ENCODE results near the gene MS4A15. TPM values are rescaled to one million over a fixed set of nuclear protein-coding genes. Genes with fewer than 3 reads are reported as not detected.

Gene MS4A15, protein sequence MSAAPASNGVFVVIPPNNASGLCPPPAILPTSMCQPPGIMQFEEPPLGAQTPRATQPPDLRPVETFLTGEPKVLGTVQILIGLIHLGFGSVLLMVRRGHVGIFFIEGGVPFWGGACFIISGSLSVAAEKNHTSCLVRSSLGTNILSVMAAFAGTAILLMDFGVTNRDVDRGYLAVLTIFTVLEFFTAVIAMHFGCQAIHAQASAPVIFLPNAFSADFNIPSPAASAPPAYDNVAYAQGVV
- not detected in 2 replicates for total RNA-seq

DNA sequence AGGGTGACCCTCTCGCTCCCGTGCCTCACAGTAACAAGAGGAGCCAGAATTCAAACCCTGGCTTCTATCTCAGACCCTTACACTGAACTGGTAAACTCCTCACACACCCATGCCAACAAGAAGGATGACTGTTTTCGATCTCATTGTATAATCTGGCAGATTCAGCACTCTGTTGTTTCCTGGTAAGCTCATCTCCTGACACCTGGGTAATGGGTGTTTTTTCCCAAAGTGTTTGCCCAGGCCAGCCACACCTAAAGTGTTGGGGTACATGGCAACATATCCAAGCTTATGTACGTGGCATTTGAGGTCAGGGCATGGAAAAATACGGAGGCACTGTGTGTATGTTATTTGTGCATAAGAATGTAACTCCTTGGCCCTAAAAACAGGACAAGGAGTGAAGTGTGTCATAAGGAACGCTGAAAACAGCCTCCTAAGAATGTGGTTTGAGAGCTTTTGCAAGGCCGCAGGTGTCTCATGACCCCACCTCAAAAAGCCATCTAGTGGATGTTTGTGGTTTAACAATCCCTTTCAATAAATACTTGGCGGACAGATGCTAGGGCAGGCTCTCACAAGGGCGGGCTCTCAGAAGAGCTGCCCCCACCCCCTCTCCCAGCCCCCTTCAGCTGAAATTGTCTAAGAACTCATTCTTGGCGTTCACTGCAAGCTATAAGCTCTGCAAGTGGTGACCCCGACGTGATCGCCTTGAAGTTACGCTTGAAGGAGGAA lies at the start of gene MS4A15:
Gene MS4A15 (plus strand): TSS at position 561 of the 726 bp plus-strand sequence. CDS start 6,867 bp downstream, outside the sequence.

DNA sequence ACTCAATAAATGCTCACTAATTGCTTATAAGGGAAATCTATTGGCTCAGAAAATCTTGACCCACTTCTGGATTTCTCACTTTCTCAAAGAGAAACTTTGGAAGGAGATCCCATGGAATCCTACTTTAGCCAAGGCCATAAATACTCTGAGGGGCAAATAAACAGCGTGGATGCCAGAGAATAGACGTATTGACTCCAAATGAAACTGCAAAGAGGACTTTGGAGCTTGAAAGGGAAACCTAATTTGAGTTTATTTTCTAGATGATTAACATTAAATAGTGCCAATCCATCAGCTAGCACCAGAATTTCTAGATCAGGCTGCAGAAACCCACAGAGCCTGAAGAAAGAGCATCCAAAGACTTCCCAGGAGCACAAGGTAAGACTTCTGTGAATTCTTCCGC lies 32.2 kb upstream of the MS4A15 start, which contains the start of gene MS4A18:
Gene MS4A18 (plus strand): TSS at position 301 of the 400 bp plus-strand sequence.

GRCh38 chr11:60785136-60785535 lies 28.5 kb downstream of the MS4A15 start, which contains the start of gene MS4A10:
MS4A10 (plus strand) TSS chr11:60785333; CDS start chr11:60790336, 5,003 bp downstream.

Other genes with a start within 250 kb of the MS4A15 start
- not detected in 2 replicates for gene MS4A13, start 241.5 kb upstream of the MS4A15 start, total RNA-seq
- gene MS4A8, start 57.3 kb upstream of the MS4A15 start, total RNA-seq, result not detected in 2 replicates
- gene MS4A18, start 32.1 kb upstream of the MS4A15 start, total RNA-seq, result not detected in 2 replicates
- not detected in 2 replicates for gene MS4A10, start 28.5 kb downstream of the MS4A15 start, total RNA-seq
- gene CCDC86, start 85.2 kb downstream of the MS4A15 start, total RNA-seq, result 51.2 and 54.3 TPM in 2 replicates
- gene PTGDR2, start 99.1 kb downstream of the MS4A15 start, total RNA-seq, result not detected in 2 replicates
- gene ZP1, start 110.7 kb downstream of the MS4A15 start, total RNA-seq, result not detected in 2 replicates
- gene PRPF19, start 149.7 kb downstream of the MS4A15 start, total RNA-seq, result 115 and 121 TPM in 2 replicates
- gene TMEM109, start 157.3 kb downstream of the MS4A15 start, total RNA-seq, result 198 and 201 TPM in 2 replicates
- 127 and 130 TPM in 2 replicates for gene TMEM132A, start 167.6 kb downstream of the MS4A15 start, total RNA-seq
- 21.7 and 35.7 TPM in 2 replicates for gene SLC15A3, start 195.3 kb downstream of the MS4A15 start, total RNA-seq
- gene CD6, start 214.8 kb downstream of the MS4A15 start, total RNA-seq, result not detected in 2 replicates